Liver (tissue), 9 donors: ENCODE results near the gene HOXC13. TPM values are rescaled to one million over a fixed set of nuclear protein-coding genes. Genes with fewer than 3 reads are reported as not detected.

Experiments
- DNase-seq: peaks from one replicate; pipeline ENCODE4 v3.0.0-alpha.2; 2017; ENCODE audit warnings: low spot score
- H3K27ac ChIP-seq, 2 donors: one replicate each; pipeline ENCODE4 v1.7.0; 2013; ENCODE audit warnings: inconsistent platforms in 2 of 2, low read length in 2 of 2, control low read depth in 1 of 2, low read depth in 1 of 2, mild to moderate bottlenecking in 1 of 2
- H3K27me3 ChIP-seq, 4 donors: one replicate each; pipeline versions ENCODE4 v1.6.1 to v1.7.0; 2013; ENCODE audit warnings: low read length in 3 of 4, inconsistent platforms in 1 of 4, mild to moderate bottlenecking in 1 of 4, moderate library complexity in 1 of 4; ENCODE audit not compliant: control insufficient read depth in 4 of 4, insufficient read depth in 4 of 4
- H3K36me3 ChIP-seq, 4 donors: one replicate each; pipeline versions ENCODE4 v1.6.1 to v1.7.0; 2013; ENCODE audit warnings: low read length in 3 of 4, mild to moderate bottlenecking in 3 of 4, low read depth in 1 of 4, moderate library complexity in 1 of 4; ENCODE audit not compliant: control insufficient read depth in 4 of 4, insufficient read depth in 3 of 4
- H3K4me1 ChIP-seq, 4 donors: one replicate each; pipeline versions ENCODE4 v1.6.1 to v1.7.0; 2013; ENCODE audit warnings: low read length in 3 of 4, mild to moderate bottlenecking in 3 of 4, moderate library complexity in 1 of 4; ENCODE audit not compliant: control insufficient read depth in 4 of 4, insufficient read depth in 4 of 4
- H3K4me3 ChIP-seq, 3 donors: one replicate each; pipeline versions ENCODE4 v1.6.1 to v1.7.0; 2013; ENCODE audit warnings: low read length in 3 of 3, control low read depth in 1 of 3, low read depth in 1 of 3, mild to moderate bottlenecking in 1 of 3
- H3K9ac ChIP-seq, 2 donors: one replicate each; pipeline ENCODE4 v1.7.0; 2013; ENCODE audit warnings: low read length in 2 of 2, mild to moderate bottlenecking in 2 of 2, moderate library complexity in 2 of 2, control low read depth in 1 of 2, low read depth in 1 of 2
- H3K9me3 ChIP-seq, 4 donors: one replicate each; pipeline versions ENCODE4 v1.6.1 to v1.7.0; 2013; ENCODE audit warnings: low read length in 3 of 4; ENCODE audit not compliant: control insufficient read depth in 4 of 4
- EGR1 ChIP-seq, 2 donors: IDR thresholded peaks; 2 replicates each; pipeline ENCODE4 v1.6.1; 2016 to 2018; ENCODE audit warnings: antibody characterized with exemption in 2 of 2, low read depth in 2 of 2
- FOXA1 ChIP-seq: IDR thresholded peaks from 2 replicates; pipeline ENCODE4 v1.6.1; 2016; ENCODE audit warnings: antibody characterized with exemption
- GABPA ChIP-seq, 2 donors: IDR thresholded peaks in 1 of 2; conservative IDR thresholded peaks in 1 of 2; 2 replicates each; pipeline ENCODE4 v1.6.1; 2016; ENCODE audit warnings: antibody characterized with exemption in 2 of 2, mild to moderate bottlenecking in 1 of 2, moderate library complexity in 1 of 2
- HNF4A ChIP-seq, 2 donors: conservative IDR thresholded peaks; 2 replicates each; pipeline ENCODE4 v1.6.1; 2016; ENCODE audit warnings: antibody characterized with exemption in 2 of 2, mild to moderate bottlenecking in 2 of 2
- HNF4G ChIP-seq: IDR thresholded peaks from 2 replicates; pipeline ENCODE4 v1.6.1; 2016; ENCODE audit warnings: antibody characterized with exemption
- JUND ChIP-seq, 2 donors: IDR thresholded peaks; 2 replicates each; pipeline ENCODE4 v1.6.1; 2016; ENCODE audit warnings: antibody characterized with exemption in 2 of 2
- NR2F2 ChIP-seq: IDR thresholded peaks from 2 replicates; pipeline ENCODE4 v1.6.1; 2016; ENCODE audit warnings: antibody characterized with exemption
- RAD21 ChIP-seq, 2 donors: IDR thresholded peaks; 2 replicates each; pipeline ENCODE4 v1.6.1; 2016; ENCODE audit warnings: antibody characterized with exemption in 2 of 2, mild to moderate bottlenecking in 2 of 2
- RXRA ChIP-seq, 2 donors: IDR thresholded peaks; 2 replicates each; pipeline ENCODE4 v1.6.1; 2017 to 2018; ENCODE audit warnings: antibody characterized with exemption in 2 of 2, mild to moderate bottlenecking in 1 of 2
- SP1 ChIP-seq: IDR thresholded peaks from 2 replicates; pipeline ENCODE4 v1.6.1; 2018; ENCODE audit warnings: antibody characterized with exemption, mild to moderate bottlenecking
- YY1 ChIP-seq: IDR thresholded peaks from 2 replicates; pipeline ENCODE4 v1.6.1; 2016; ENCODE audit warnings: antibody characterized with exemption, mild to moderate bottlenecking
- WGBS: extraction: QIAGEN DNeasy Blood & Tissue Kit; methylation state at CpG from one replicate; pipeline ENCODE4 v1.1.7; 2013; 5-methylcytosine and 5-hydroxymethylcytosine counted together
- polyA plus RNA-seq, 2 donors: library from polyadenylated mRNA; stranded (reverse) in 1 of 2; unstranded in 1 of 2; fragments of 200-250 nt in 1 of 2; fragments of >200 nt in 1 of 2; fragmentation: Nextera tagmentation in 1 of 2; extraction: Ambion mirVana in 1 of 2; gene quantifications; one replicate each; pipeline versions ENCODE4 v1.2.1 to v1.2.3, GENCODE V29; 2013 to 2015
- total RNA-seq, 2 donors: library from RNA; depleted of rRNA; stranded (reverse); fragments of >200 nt; gene quantifications; one replicate each; pipeline ENCODE4 v1.2.3, GENCODE V29; 2014
- TF ChIP-seq, protein P1 (sequence below): fragments of 150-350 bp; IDR thresholded peaks from 2 replicates; pipeline ENCODE4 v1.5.1; 2017; ENCODE audit warnings: improper control_type of control experiment, low read depth, low read length; ENCODE audit not compliant: missing input control
- TF ChIP-seq, protein P2 (sequence below): IDR thresholded peaks from 2 replicates; pipeline ENCODE4 v1.6.1; 2016; ENCODE audit warnings: antibody characterized with exemption
- TF ChIP-seq, protein P3 (sequence below): IDR thresholded peaks from 2 replicates; pipeline ENCODE4 v1.6.1; 2016; ENCODE audit warnings: antibody characterized with exemption
- TF ChIP-seq, protein P4 (sequence below): IDR thresholded peaks from 2 replicates; pipeline ENCODE4 v1.6.1; 2016; ENCODE audit warnings: antibody characterized with exemption
- TF ChIP-seq, protein P5 (sequence below): IDR thresholded peaks from 2 replicates; pipeline ENCODE4 v1.6.1; 2016; ENCODE audit warnings: antibody characterized with exemption, mild to moderate bottlenecking
- donor health status: healthy.
- donor health status: healthy.
- donor health status: healthy.
- donor health status: healthy.
- donor health status: healthy.

The HOXC13 gene
- total and polyA plus RNA-seq, 4 donors = not detected

- Histone ChIP-seq H3K27me3 (peaks cover 0 to 68% (median 47%) of the 10 kb centered on the region in 4 donors), H3K27ac (no peak overlapping the region), H3K9me3 (peaks cover 0 to 3% (median 0%) of the 10 kb centered on the region in 4 donors), H3K9ac (no peak overlapping the region), H3K4me1 (peaks cover 0 to 7% (median 4%) of the 10 kb centered on the region in 4 donors), H3K36me3 (no peaks in the 10 kb centered on the region), H3K4me3 (no peak overlapping the region)
- TF ChIP-seq, protein P1, sequence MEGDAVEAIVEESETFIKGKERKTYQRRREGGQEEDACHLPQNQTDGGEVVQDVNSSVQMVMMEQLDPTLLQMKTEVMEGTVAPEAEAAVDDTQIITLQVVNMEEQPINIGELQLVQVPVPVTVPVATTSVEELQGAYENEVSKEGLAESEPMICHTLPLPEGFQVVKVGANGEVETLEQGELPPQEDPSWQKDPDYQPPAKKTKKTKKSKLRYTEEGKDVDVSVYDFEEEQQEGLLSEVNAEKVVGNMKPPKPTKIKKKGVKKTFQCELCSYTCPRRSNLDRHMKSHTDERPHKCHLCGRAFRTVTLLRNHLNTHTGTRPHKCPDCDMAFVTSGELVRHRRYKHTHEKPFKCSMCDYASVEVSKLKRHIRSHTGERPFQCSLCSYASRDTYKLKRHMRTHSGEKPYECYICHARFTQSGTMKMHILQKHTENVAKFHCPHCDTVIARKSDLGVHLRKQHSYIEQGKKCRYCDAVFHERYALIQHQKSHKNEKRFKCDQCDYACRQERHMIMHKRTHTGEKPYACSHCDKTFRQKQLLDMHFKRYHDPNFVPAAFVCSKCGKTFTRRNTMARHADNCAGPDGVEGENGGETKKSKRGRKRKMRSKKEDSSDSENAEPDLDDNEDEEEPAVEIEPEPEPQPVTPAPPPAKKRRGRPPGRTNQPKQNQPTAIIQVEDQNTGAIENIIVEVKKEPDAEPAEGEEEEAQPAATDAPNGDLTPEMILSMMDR = no peak
- TF ChIP-seq, protein P2, sequence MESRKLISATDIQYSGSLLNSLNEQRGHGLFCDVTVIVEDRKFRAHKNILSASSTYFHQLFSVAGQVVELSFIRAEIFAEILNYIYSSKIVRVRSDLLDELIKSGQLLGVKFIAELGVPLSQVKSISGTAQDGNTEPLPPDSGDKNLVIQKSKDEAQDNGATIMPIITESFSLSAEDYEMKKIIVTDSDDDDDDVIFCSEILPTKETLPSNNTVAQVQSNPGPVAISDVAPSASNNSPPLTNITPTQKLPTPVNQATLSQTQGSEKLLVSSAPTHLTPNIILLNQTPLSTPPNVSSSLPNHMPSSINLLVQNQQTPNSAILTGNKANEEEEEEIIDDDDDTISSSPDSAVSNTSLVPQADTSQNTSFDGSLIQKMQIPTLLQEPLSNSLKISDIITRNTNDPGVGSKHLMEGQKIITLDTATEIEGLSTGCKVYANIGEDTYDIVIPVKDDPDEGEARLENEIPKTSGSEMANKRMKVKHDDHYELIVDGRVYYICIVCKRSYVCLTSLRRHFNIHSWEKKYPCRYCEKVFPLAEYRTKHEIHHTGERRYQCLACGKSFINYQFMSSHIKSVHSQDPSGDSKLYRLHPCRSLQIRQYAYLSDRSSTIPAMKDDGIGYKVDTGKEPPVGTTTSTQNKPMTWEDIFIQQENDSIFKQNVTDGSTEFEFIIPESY = no peak
- TF ChIP-seq HNF4A (conservative IDR thresholded peaks at IDR 0.05) (no peak), RAD21 (IDR thresholded peaks at IDR 0.05) (no peak), GABPA (IDR thresholded peaks at IDR 0.05 in 1 of 2, conservative IDR thresholded peaks at IDR 0.05 in 1 of 2) (no peak), YY1 (no peak), SP1 (no peak), HNF4G (no peak)
- WGBS = 7% methylated on average over 36 of the region's 36 CpGs
- DNase-seq = no peak
Observed at GRCh38 chr12:53966385-53967133, 27.9 kb downstream of the HOXC13 start.

DNA sequence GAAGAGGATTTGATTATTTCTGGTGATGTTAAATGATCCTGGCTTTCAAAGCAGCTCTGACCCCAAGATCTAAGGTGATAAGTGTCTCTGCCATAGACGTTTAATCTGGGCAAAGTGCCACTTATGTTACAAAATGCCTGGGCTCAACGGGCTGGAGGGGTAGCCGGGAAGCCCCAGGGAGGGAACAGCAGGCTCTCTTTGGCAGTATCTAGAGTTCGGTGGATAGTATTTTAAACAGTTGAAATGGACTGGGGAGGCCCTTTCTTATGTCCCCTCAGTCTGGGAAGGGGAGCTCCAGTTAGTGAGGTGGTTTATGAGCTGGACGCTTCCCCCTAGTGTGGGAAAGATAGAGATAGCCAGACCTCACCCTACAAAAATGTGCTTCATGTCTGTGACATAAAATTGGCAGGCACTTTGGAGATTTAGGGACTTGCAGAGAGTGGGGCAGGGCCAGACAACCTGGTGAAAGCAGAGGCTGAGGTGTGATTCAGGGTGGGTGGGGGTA is 28.8 kb downstream of the HOXC13 start:
- Histone ChIP-seq H3K36me3 (no peaks in the 10 kb centered on the region), H3K9me3 (peaks cover 0 to 3% (median 0%) of the 10 kb centered on the region in 4 donors), H3K27me3 (peaks cover 0 to 64% (median 46%) of the 10 kb centered on the region in 4 donors), H3K4me3 (no peak overlapping the region), H3K9ac (no peak overlapping the region), H3K27ac (no peak overlapping the region), H3K4me1 (peaks cover 0 to 7% (median 4%) of the 10 kb centered on the region in 4 donors)
- 8% methylated on average over 5 of the region's 5 CpGs for WGBS
- DNase-seq = no peak
- TF ChIP-seq, protein P3, sequence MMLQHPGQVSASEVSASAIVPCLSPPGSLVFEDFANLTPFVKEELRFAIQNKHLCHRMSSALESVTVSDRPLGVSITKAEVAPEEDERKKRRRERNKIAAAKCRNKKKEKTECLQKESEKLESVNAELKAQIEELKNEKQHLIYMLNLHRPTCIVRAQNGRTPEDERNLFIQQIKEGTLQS = no peak
- TF ChIP-seq, protein P1 = no peak
- TF ChIP-seq NR2F2 = no peak
- TF ChIP-seq, protein P4, sequence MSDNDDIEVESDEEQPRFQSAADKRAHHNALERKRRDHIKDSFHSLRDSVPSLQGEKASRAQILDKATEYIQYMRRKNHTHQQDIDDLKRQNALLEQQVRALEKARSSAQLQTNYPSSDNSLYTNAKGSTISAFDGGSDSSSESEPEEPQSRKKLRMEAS = no peak
- TF ChIP-seq, protein P5, sequence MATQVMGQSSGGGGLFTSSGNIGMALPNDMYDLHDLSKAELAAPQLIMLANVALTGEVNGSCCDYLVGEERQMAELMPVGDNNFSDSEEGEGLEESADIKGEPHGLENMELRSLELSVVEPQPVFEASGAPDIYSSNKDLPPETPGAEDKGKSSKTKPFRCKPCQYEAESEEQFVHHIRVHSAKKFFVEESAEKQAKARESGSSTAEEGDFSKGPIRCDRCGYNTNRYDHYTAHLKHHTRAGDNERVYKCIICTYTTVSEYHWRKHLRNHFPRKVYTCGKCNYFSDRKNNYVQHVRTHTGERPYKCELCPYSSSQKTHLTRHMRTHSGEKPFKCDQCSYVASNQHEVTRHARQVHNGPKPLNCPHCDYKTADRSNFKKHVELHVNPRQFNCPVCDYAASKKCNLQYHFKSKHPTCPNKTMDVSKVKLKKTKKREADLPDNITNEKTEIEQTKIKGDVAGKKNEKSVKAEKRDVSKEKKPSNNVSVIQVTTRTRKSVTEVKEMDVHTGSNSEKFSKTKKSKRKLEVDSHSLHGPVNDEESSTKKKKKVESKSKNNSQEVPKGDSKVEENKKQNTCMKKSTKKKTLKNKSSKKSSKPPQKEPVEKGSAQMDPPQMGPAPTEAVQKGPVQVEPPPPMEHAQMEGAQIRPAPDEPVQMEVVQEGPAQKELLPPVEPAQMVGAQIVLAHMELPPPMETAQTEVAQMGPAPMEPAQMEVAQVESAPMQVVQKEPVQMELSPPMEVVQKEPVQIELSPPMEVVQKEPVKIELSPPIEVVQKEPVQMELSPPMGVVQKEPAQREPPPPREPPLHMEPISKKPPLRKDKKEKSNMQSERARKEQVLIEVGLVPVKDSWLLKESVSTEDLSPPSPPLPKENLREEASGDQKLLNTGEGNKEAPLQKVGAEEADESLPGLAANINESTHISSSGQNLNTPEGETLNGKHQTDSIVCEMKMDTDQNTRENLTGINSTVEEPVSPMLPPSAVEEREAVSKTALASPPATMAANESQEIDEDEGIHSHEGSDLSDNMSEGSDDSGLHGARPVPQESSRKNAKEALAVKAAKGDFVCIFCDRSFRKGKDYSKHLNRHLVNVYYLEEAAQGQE = no peak
- no peak for TF ChIP-seq RXRA (IDR thresholded peaks at IDR 0.05)
- no peak for TF ChIP-seq JUND (IDR thresholded peaks at IDR 0.05)
- no peak for TF ChIP-seq RAD21 (IDR thresholded peaks at IDR 0.05)
- no peak for TF ChIP-seq FOXA1
- TF ChIP-seq EGR1 (IDR thresholded peaks at IDR 0.05; ENCODE audit: low read depth in 2 of 2) = no peak
- no peak for TF ChIP-seq HNF4G
- no peak for TF ChIP-seq HNF4A (conservative IDR thresholded peaks at IDR 0.05)
